Keratinocyte (primary cell): ENCODE measurements around the gene GRIN1. TPM values are rescaled to one million over a fixed set of nuclear protein-coding genes. Genes with fewer than 3 reads are reported as not detected.

Source experiments
- DNase-seq: peaks from one replicate; pipeline ENCODE4 v3.0.0-alpha.2; 2011; ENCODE audit warnings: low read depth, missing footprints, low spot score
- FAIRE-seq: peaks from 2 replicates; lab custom pipeline; 2011; peaks lifted over from hg19 to GRCh38; lab: Jason Lieb, UNC
- H2AFZ ChIP-seq: 2 replicates; pipeline ENCODE4 v1.6.0; 2012; ENCODE audit warnings: low read length, control low read depth, inconsistent platforms; ENCODE audit not compliant: control insufficient read depth
- H3K27ac ChIP-seq: 2 replicates; pipeline ENCODE4 v1.5.1; 2011; ENCODE audit warnings: low read length; ENCODE audit not compliant: control insufficient read depth, insufficient read depth
- H3K27me3 ChIP-seq: 3 replicates; pipeline ENCODE4 v1.6.0; 2011; ENCODE audit warnings: low read length; ENCODE audit not compliant: control insufficient read depth, insufficient read depth; ENCODE audit errors: extremely low read depth
- H3K36me3 ChIP-seq, 2 experiments: 2 replicates in 1 of 2; 3 replicates in 1 of 2; pipeline ENCODE4 v1.5.1; 2011; ENCODE audit warnings: low read length in 2 of 2, mild to moderate bottlenecking in 1 of 2; ENCODE audit not compliant: control insufficient read depth in 2 of 2, insufficient read depth in 2 of 2; ENCODE audit errors: extremely low read depth in 1 of 2
- H3K4me1 ChIP-seq: 3 replicates; pipeline ENCODE4 v1.5.1; 2011; ENCODE audit warnings: low read length; ENCODE audit not compliant: control insufficient read depth, insufficient read depth; ENCODE audit errors: extremely low read depth
- H3K4me2 ChIP-seq: 3 replicates; pipeline ENCODE4 v1.6.0; 2011; ENCODE audit warnings: low read depth, low read length; ENCODE audit not compliant: control insufficient read depth, insufficient read depth; ENCODE audit errors: extremely low read depth
- H3K4me3 ChIP-seq, 3 experiments: fragments of 200-600 bp in 1 of 3; sonication (generic) in 1 of 3; 2 replicates in 2 of 3; 3 replicates in 1 of 3; pipeline ENCODE4 v1.5.1; 2011 to 2016; ENCODE audit warnings: low read length in 3 of 3, mild to moderate bottlenecking in 3 of 3, control low read depth in 2 of 3, inconsistent platforms in 1 of 3, low read depth in 1 of 3, mixed read lengths in 1 of 3, mixed run types in 1 of 3, moderate library complexity in 1 of 3; ENCODE audit not compliant: control insufficient read depth in 2 of 3, insufficient read depth in 2 of 3; ENCODE audit errors: extremely low read depth in 1 of 3
- H3K79me2 ChIP-seq: 2 replicates; pipeline ENCODE4 v1.6.0; 2012; ENCODE audit warnings: low read length; ENCODE audit not compliant: control insufficient read depth, insufficient read depth
- H3K9ac ChIP-seq: 3 replicates; pipeline ENCODE4 v1.6.0; 2011; ENCODE audit warnings: low read length; ENCODE audit not compliant: control insufficient read depth, insufficient read depth; ENCODE audit errors: extremely low read depth
- H3K9me1 ChIP-seq: 3 replicates; pipeline ENCODE4 v1.6.0; 2011; ENCODE audit warnings: low read length; ENCODE audit not compliant: control insufficient read depth, insufficient read depth; ENCODE audit errors: extremely low read depth
- H3K9me3 ChIP-seq: 2 replicates; pipeline ENCODE4 v1.5.1; 2012; ENCODE audit warnings: low read depth, low read length; ENCODE audit not compliant: control insufficient read depth
- H4K20me1 ChIP-seq: 3 replicates; pipeline ENCODE4 v1.6.0; 2011; ENCODE audit warnings: low read length; ENCODE audit not compliant: control insufficient read depth, insufficient read depth; ENCODE audit errors: extremely low read depth
- CTCF ChIP-seq, 3 experiments: IDR thresholded peaks in 1 of 3; conservative IDR thresholded peaks in 1 of 3; optimal IDR thresholded peaks in 1 of 3; 2 replicates in 2 of 3; 3 replicates in 1 of 3; pipeline versions ENCODE3 to v1.5.1; 2011; ENCODE audit warnings: low read length in 3 of 3, mild to moderate bottlenecking in 3 of 3, moderate library complexity in 2 of 3, control low read depth in 1 of 3, inconsistent platforms in 1 of 3; ENCODE audit not compliant: insufficient read depth in 2 of 3; ENCODE audit errors: extremely low read depth in 1 of 3
- EZH2 ChIP-seq: IDR thresholded peaks from one replicate; pipeline ENCODE4 v1.6.1; 2012; ENCODE audit warnings: inconsistent platforms, mild to moderate bottlenecking, low read length, moderate library complexity
- dilution Hi-C: fragments of 300-500 bp; cut with MboI; formaldehyde crosslinking; loops from one replicate; pipeline ENCODE4 v1.7.0; 2020; ENCODE audit warnings: low sequenced_read_pairs; ENCODE audit not compliant: extremely low pct_ligation_motif_present
- polyA plus RNA-seq, 5 experiments: library from polyadenylated mRNA; depleted of rRNA in 3 of 5; stranded (reverse) in 3 of 5; stranded (forward) in 1 of 5; unstranded in 1 of 5; fragments of >200 nt; gene quantifications; 1 replicate in 1 of 5; 2 replicates in 3 of 5; 3 replicates in 1 of 5; pipeline versions ENCODE4 v1.2.1 to v1.2.3, GENCODE V29; 2011 to 2012; ENCODE audit warnings: missing spikeins in 2 of 5, low read depth in 1 of 5, low replicate concordance in 1 of 5

The GRIN1 gene
- polyA plus RNA-seq, 1 donor (not counting 4 experiments of a cell fraction or from before 2014, with no cell fraction given): 0.03 TPM

GRCh38 chr9:137146527-137146918 lies 7.6 kb downstream of the GRIN1 start:
- dilution Hi-C loops: no loop called here

GRCh38 chr9:137147091-137147792 lies 8.3 kb downstream of the GRIN1 start:
- H3K36me3 ChIP-seq: no peaks in the 10 kb centered on the region
- no peak for TF ChIP-seq CTCF (optimal IDR thresholded peaks at IDR 0.05 in 1 of 3, IDR thresholded peaks at IDR 0.05 in 1 of 3, conservative IDR thresholded peaks at IDR 0.05 in 1 of 3; ENCODE audit: extremely low read depth in 1 of 3, insufficient read depth in 2 of 3, low read length in 3 of 3)
- no peak for TF ChIP-seq EZH2

More at GRCh38 chr9:137146527-137146918, 7.6 kb downstream of the GRIN1 start:
- Histone ChIP-seq H3K4me2 (no peak overlapping the region), H3K9me1 (no peaks in the 10 kb centered on the region), H3K9ac (no peak overlapping the region), H3K36me3 (no peaks in the 10 kb centered on the region), H4K20me1 (no peaks in the 10 kb centered on the region), H3K4me1 (no peaks in the 10 kb centered on the region), H3K79me2 (no peaks in the 10 kb centered on the region), H3K27ac (no peak overlapping the region), H3K27me3 (peaks cover 19% of the 10 kb centered on the region), H3K4me3 (no peak overlapping the region), H3K9me3 (no peaks in the 10 kb centered on the region), H2AFZ (no peak overlapping the region)
- TF ChIP-seq EZH2: no peak
- TF ChIP-seq CTCF (optimal IDR thresholded peaks at IDR 0.05 in 1 of 3, IDR thresholded peaks at IDR 0.05 in 1 of 3, conservative IDR thresholded peaks at IDR 0.05 in 1 of 3; ENCODE audit: extremely low read depth in 1 of 3, insufficient read depth in 2 of 3, low read length in 3 of 3): no peak
- DNase-seq (no peak), FAIRE-seq (no peak)

More at GRCh38 chr9:137147091-137147792, 8.3 kb downstream of the GRIN1 start:
- peaks cover 12% of the 10 kb centered on the region for H3K27me3 ChIP-seq
- FAIRE-seq (no peak), DNase-seq (no peak)
- H3K9ac ChIP-seq: no peak overlapping the region
- no peak overlapping the region for H3K4me3 ChIP-seq
- no peak overlapping the region for H3K27ac ChIP-seq
- H4K20me1 ChIP-seq: no peaks in the 10 kb centered on the region
- H3K4me1 ChIP-seq: no peaks in the 10 kb centered on the region
- no peak overlapping the region for H3K4me2 ChIP-seq
- H2AFZ ChIP-seq: no peak overlapping the region
- dilution Hi-C loops: no loop called here
- H3K9me3 ChIP-seq: no peaks in the 10 kb centered on the region
- H3K79me2 ChIP-seq: no peaks in the 10 kb centered on the region
- H3K9me1 ChIP-seq: no peaks in the 10 kb centered on the region
